Embryonic facial prominence (tissue), 1 donor: ENCODE measurements around the gene PPP1R1B.
"Not testable (repeated sequence)": the region's sequence is repeated elsewhere in the genome, so short reads cannot be mapped to it uniquely, and the experiment has no call there.

ENCODE experiments used
- DNase-seq: peaks from one replicate; pipeline ENCODE4 v3.0.0-alpha.2; 2016; ENCODE audit errors: extremely low spot score

The PPP1R1B gene

GRCh38 chr17:39626171-39627046, at the start of gene PPP1R1B:
PPP1R1B (plus strand) TSS chr17:39626952; CDS start chr17:39627393, 441 bp downstream.
- DNase-seq = no peak

DNA sequence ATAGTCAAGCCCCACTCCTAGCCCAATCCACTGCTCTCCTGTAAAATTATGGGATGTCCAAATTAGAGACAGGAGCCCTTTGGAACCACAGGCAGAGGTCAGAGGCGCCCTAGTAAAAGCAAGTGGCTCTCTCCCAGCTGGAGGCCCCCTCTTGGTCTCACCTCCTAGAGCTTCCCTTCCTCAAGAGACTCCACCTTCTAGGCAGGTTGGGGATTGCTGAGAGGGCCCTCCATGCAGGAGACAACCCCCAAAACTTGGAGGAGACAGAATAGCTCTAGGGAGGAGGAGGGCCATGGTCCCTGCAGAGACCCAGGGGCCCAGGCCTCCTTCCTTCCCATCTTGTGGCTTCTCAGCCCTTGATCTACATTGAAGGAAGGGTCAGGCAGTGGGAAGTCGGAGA, 48.5 kb upstream of the PPP1R1B start:
- no peak for DNase-seq

GRCh38 chr17:39579318-39580081, 47.3 kb upstream of the PPP1R1B start:
- no peak for DNase-seq

DNA sequence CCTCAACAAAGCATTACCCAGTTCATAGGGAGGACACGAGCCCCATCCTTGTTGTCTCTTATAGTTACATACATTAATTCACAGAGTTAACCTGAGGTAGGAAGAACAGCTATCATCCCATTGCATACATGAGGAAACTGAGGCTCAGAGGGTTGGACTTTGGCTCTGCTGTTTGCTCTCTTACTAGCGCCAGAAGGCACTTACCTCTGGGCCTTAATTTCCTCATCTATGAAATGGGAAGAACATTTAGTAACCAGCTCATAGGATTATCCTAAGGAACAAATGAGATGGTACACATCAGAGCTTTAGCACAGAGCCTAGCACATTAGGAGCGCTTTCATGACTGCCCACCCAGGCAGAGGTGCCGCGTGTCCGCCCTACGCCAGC, 46.7 kb upstream of the PPP1R1B start:
- DNase-seq = no peak

- no peak for DNase-seq
These were observed 45.5 kb upstream of the PPP1R1B start for GRCh38 chr17:39581071-39581758.

GRCh38 chr17:39581759-39582085, 45.0 kb upstream of the PPP1R1B start:
- no peak for DNase-seq

- no peak for DNase-seq
These were observed 44.1 kb upstream of the PPP1R1B start for GRCh38 chr17:39582658-39583057.

DNA sequence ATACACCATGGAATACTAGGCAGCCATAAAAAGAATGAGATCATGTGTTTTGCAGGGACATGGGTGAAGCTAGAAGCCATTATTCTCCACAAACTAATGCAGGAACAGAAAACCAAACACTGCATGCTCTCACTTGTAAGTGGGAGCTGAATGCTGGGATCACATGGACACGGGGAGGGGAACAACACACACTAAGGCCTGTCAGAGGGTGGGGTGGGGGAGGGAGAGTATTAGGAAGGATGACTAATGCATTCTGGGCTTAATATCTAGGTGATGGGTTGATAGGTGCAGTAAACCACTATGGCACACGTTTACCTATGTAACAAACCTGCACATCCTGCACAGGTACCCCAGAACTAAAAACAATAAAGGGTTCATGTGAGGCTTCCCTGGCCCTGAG, 36.6 kb upstream of the PPP1R1B start:
- not testable (repeated sequence) for DNase-seq

GRCh38 chr17:39591958-39592954, 34.5 kb upstream of the PPP1R1B start:
- DNase-seq = no peak

DNA sequence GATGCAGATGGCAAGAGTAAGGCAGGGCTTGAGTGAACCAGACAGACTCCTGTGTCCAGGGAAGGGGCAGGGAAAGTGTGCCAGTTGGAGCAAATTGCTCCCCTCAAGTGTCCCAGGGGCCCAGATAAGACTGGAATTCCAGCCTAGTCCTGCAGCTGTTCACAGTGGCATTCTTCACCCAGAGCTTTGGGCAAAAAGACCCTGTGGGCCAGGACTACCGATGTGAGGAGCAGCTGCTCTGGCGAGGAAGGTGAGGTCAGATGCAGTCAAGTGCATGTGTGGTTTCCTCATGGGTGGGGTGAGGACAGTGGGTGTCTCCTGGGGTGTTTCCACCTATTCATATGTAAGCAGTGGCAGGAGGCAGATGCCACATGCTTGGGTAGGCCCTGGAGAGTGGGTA, 33.4 kb upstream of the PPP1R1B start:
- no peak for DNase-seq

GRCh38 chr17:39595294-39595693, 31.5 kb upstream of the PPP1R1B start:
- DNase-seq = no peak

DNA sequence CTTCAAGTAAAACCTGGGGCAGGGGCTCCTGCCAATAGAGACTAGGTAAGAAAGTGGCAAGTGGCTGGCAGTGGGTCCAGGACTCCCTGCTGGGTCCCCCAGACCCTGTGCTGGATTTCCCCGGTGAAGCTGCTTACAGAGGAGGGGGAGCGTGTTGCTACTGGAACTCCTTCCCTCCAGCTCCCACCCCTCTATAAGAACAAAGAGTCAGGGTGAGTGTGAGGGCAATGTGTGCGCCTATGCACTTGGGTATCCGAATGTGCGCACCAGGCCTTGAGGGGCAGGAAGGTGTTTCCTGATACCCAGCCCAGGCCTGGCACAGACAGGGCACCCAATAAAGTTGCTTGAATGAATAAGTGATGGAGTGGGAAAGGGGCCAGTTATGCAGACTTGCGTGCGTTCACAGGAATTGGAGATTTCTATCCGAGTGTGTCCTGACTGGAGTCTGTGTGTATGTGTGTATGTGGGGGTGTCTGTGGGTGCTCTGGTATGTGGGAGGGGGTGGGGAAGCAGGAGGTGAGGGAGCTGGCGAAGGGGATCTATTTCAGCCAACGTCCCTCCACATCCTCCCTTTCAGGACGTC, 30.7 kb upstream of the PPP1R1B start:
- DNase-seq = no peak

GRCh38 chr17:39596543-39597267, 30.0 kb upstream of the PPP1R1B start:
- DNase-seq = no peak

- DNase-seq = no peak
These were observed 29.2 kb upstream of the PPP1R1B start for GRCh38 chr17:39597372-39598046.

DNA sequence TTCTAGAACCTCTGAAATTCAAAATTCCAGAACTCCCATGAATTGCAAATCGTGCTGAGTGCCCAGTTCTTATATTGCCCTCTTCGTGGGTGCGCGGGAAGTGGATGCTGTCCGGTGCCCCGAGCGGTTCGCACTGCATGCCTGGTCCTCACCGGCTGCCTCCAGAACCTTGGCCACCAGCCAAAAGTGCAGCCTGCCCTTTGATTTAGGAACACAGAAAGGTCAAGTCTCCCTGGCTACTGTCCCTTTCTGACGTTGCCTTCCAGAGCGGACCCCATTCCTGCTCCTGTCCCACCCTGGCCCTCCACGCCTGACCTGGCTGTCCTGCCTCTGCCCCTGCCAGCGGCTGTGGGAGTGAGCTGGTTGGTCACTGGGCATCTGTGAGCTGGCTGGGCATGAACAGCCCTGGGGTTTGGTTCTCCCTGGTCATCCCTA, 28.7 kb upstream of the PPP1R1B start:
- DNase-seq = no peak

- DNase-seq = no peak
These were observed 28.1 kb upstream of the PPP1R1B start for GRCh38 chr17:39598630-39599003.

GRCh38 chr17:39599004-39599664, 27.6 kb upstream of the PPP1R1B start:
- no peak for DNase-seq

GRCh38 chr17:39599665-39600231, 27.0 kb upstream of the PPP1R1B start:
- no peak for DNase-seq
